CD4-positive, alpha-beta T cell treated with Interleukin-12 subunit alpha and Interleukin-12 subunit beta, for 1 hour (primary cell): ENCODE measurements around the gene MYL3.
A peak's percentile ranks its signal among the peaks of the same experiment; 100 is the strongest.
"Not testable (repeated sequence)": the region's sequence is repeated elsewhere in the genome, so short reads cannot be mapped to it uniquely, and the experiment has no call there.

ENCODE experiments used
- DNase-seq: peaks from one replicate; pipeline ENCODE4 v3.0.0-alpha.2; 2020

Gene MYL3

GRCh38 chr3:46863261-46863782 is at the start of gene MYL3:
Gene MYL3, minus strand, starts transcription at chr3:46863444. Its CDS starts 54 bp downstream, at chr3:46863390.
- DNase-seq, result no peak

GRCh38 chr3:46912986-46913385 is 49.7 kb upstream of the MYL3 start:
- no peak for DNase-seq

- not testable (repeated sequence) for DNase-seq
These were observed 47.7 kb upstream of the MYL3 start for GRCh38 chr3:46910914-46911313.

GRCh38 chr3:46910166-46910760 is 47.0 kb upstream of the MYL3 start:
- no peak for DNase-seq

- DNase-seq, result peak; percentile 78
These were observed 46.4 kb upstream of the MYL3 start for GRCh38 chr3:46909535-46910161.

- no peak for DNase-seq
These were observed 45.8 kb upstream of the MYL3 start for GRCh38 chr3:46908986-46909534.

- no peak for DNase-seq
These were observed 45.2 kb upstream of the MYL3 start for GRCh38 chr3:46908294-46908985.

GRCh38 chr3:46907960-46908293 is 44.7 kb upstream of the MYL3 start:
- no peak for DNase-seq

GRCh38 chr3:46907271-46907670 is 44.0 kb upstream of the MYL3 start:
- DNase-seq, result no peak

- DNase-seq, result no peak
These were observed 43.3 kb upstream of the MYL3 start for GRCh38 chr3:46906471-46907058.

GRCh38 chr3:46905661-46906451 is 42.6 kb upstream of the MYL3 start:
- DNase-seq, result no peak

- no peak for DNase-seq
These were observed 41.9 kb upstream of the MYL3 start for GRCh38 chr3:46905213-46905560.

GRCh38 chr3:46904303-46905212 is 41.3 kb upstream of the MYL3 start:
- DNase-seq, result no peak

- no peak for DNase-seq
These were observed 40.4 kb upstream of the MYL3 start for GRCh38 chr3:46903341-46904302.

GRCh38 chr3:46902188-46902631 is 39.0 kb upstream of the MYL3 start:
- DNase-seq, result no peak

GRCh38 chr3:46901591-46902187 is 38.4 kb upstream of the MYL3 start:
- no peak for DNase-seq

GRCh38 chr3:46901061-46901460 is 37.8 kb upstream of the MYL3 start:
- no peak for DNase-seq

- no peak for DNase-seq
These were observed 37.1 kb upstream of the MYL3 start for GRCh38 chr3:46900356-46900755.

GRCh38 chr3:46900007-46900292 is 36.7 kb upstream of the MYL3 start:
- DNase-seq, result no peak
